Thyroid gland (tissue), 4 donors: ENCODE data around the gene SPOCK2.

ENCODE experiments used
- CTCF ChIP-seq, 6 experiments: fragments of 200-600 bp in 3 of 6; fragments of 450-650 bp in 3 of 6; sonication (generic) in 3 of 6; IDR thresholded peaks; one replicate each; pipeline ENCODE4 v1.5.1; 2016 to 2019; ENCODE audit warnings: antibody characterized with exemption in 6 of 6, mild to moderate bottlenecking in 2 of 6, inconsistent platforms in 1 of 6, moderate library complexity in 1 of 6
- POLR2A ChIP-seq, 2 donors: fragments of 450-650 bp; IDR thresholded peaks; one replicate each; pipeline ENCODE4 v1.6.1; 2017; ENCODE audit warnings: antibody characterized with exemption in 2 of 2, mild to moderate bottlenecking in 2 of 2, moderate library complexity in 1 of 2

- TF ChIP-seq CTCF (IDR thresholded peaks at IDR 0.05) (no peak), POLR2A (IDR thresholded peaks at IDR 0.05) (no peak)
Observed at GRCh38 chr10:72019085-72019876, 69.1 kb downstream of the SPOCK2 start.
